ENCODE data around the gene HEXD. TPM values are rescaled to one million over a fixed set of nuclear protein-coding genes. Genes with fewer than 3 reads are reported as not detected.

The HEXD gene
- total and polyA plus RNA-seq, 10 of the 15 experiments (the other 5 are each of a cell fraction or from before 2014, with no cell fraction given): 1.6 to 24.2 (median 7.0) TPM

DNA sequence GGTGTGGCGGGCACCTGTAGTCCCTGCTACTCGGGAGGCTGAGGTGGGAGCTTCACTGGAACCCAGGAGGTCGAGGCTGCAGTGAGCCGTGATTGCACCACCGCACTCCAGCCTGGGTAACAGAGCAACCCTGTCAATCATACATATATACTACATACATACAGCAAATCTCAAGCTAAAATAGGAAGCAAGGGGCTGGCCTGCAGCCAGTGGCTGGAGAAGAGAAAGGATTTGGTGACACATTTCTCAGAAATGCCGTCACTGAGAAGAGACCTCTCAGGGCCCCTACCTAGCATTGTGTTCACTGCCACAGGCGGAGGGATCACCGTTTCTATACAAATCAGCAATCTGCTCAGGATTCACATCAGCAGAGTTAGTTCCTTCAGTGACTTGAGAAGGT, 57.3 kb downstream of the HEXD start:
- intact Hi-C loops (cut with micrococcal nuclease; ENCODE audit: unreplicated experiment): no loop called here
- in situ Hi-C loops (cut with MboI): no loop called here
- SMC1A ChIA-PET (ENCODE audit: uncharacterized antibody, unreplicated experiment): no interaction called here

More for the DNA sequence above, 57.3 kb downstream of the HEXD start:
- 0 out of 2 replicates have a peak, but pooled peaks cover 2% of the 10 kb centered on the region for H4K20me1 ChIP-seq (ENCODE audit: control insufficient read depth, insufficient read depth)
- H2AFZ ChIP-seq (ENCODE audit: control insufficient read depth, low read depth, low read length): no peak overlapping the region
- BruUV-seq (replicated peaks): no TSS peak
- ATAC-seq (no peak), DNase-seq (ENCODE audit: low read depth, low spot score) (no peak), FAIRE-seq (no peak)
- H3K27me3 ChIP-seq (replicated peaks in 1 of 2; ENCODE audit: control insufficient read depth in 2 of 2, insufficient read depth in 2 of 2, low read length in 1 of 2): no peaks in the 10 kb centered on the region
- H3K9ac ChIP-seq (ENCODE audit: control insufficient read depth, insufficient read depth, low read length): no peak overlapping the region
- H3K4me3 ChIP-seq: no peak overlapping the region
- peaks cover 22 to 25% of the 10 kb centered on the region in 2 experiments; a peak in 3 of 4 replicates for H3K36me3 ChIP-seq (ENCODE audit: control insufficient read depth in 2 of 2, insufficient read depth in 2 of 2, low read length in 1 of 2)
- no peak overlapping the region for H3K27ac ChIP-seq (ENCODE audit: control insufficient read depth, insufficient read depth)
- WGBS (ENCODE audit: insufficient coverage, insufficient replicate concordance, low lambda C conversion rate, missing lambda C conversion rate): 91% methylated on average over 7 of the region's 8 CpGs
- no peaks in the 10 kb centered on the region for H3K9me3 ChIP-seq (replicated peaks; ENCODE audit: control insufficient read depth, insufficient read depth, low read length)
- no peaks in the 10 kb centered on the region; the same call in 1 of the 2 replicates for H3K79me2 ChIP-seq (ENCODE audit: control insufficient read depth, insufficient read depth, low read length)
- no peak overlapping the region for H3K4me2 ChIP-seq (ENCODE audit: control insufficient read depth, insufficient read depth)
- no peaks in the 10 kb centered on the region for H3K4me1 ChIP-seq (ENCODE audit: control insufficient read depth, insufficient read depth, low read length)
- TF ChIP-seq MYC (IDR thresholded peaks at IDR 0.05; ENCODE audit: insufficient read depth, insufficient read length, insufficient replicate concordance, low read length, severe bottlenecking) (no peak), ZNF622 (IDR thresholded peaks at IDR 0.05) (no peak), ZNF24 (IDR thresholded peaks at IDR 0.05) (no peak), TCF12 (IDR thresholded peaks at IDR 0.05; ENCODE audit: low read depth, low read length) (no peak), HDAC6 (IDR thresholded peaks at IDR 0.05; ENCODE audit: unreplicated experiment) (no peak), EGR1 (IDR thresholded peaks at IDR 0.05; ENCODE audit: borderline replicate concordance in 1 of 2, low read depth in 2 of 2, low read length in 2 of 2) (no peak), SP1 (IDR thresholded peaks at IDR 0.05; ENCODE audit: low read depth, low read length) (no peak), RAD51 (IDR thresholded peaks at IDR 0.05) (no peak), IRF4 (IDR thresholded peaks at IDR 0.05; ENCODE audit: low read depth, low read length) (no peak), POLR2AphosphoS5 (IDR thresholded peaks at IDR 0.05; ENCODE audit: low read length) (no peak), ZNF207 (IDR thresholded peaks at IDR 0.05; ENCODE audit: borderline replicate concordance) (no peak), SMARCA5 (IDR thresholded peaks at IDR 0.05) (no peak), ZNF274 (IDR thresholded peaks at IDR 0.05; ENCODE audit: insufficient read depth, insufficient read length) (no peak)
- TF ChIP-seq, protein P1, sequence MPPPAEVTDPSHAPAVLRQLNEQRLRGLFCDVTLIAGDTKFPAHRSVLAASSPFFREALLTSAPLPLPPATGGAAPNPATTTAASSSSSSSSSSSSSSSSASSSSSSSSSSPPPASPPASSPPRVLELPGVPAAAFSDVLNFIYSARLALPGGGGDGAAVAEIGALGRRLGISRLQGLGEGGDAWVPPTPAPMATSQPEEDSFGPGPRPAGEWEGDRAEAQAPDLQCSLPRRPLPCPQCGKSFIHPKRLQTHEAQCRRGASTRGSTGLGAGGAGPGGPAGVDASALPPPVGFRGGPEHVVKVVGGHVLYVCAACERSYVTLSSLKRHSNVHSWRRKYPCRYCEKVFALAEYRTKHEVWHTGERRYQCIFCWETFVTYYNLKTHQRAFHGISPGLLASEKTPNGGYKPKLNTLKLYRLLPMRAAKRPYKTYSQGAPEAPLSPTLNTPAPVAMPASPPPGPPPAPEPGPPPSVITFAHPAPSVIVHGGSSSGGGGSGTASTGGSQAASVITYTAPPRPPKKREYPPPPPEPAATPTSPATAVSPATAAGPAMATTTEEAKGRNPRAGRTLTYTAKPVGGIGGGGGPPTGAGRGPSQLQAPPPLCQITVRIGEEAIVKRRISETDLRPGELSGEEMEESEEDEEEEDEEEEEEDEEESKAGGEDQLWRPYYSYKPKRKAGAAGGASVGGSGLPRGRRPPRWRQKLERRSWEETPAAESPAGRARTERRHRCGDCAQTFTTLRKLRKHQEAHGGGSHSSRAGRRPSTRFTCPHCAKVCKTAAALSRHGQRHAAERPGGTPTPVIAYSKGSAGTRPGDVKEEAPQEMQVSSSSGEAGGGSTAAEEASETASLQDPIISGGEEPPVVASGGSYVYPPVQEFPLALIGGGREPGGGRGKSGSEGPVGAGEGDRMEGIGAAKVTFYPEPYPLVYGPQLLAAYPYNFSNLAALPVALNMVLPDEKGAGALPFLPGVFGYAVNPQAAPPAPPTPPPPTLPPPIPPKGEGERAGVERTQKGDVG (CRISPR knock-in tag; IDR thresholded peaks at IDR 0.05): no peak
- TF ChIP-seq, protein P2, sequence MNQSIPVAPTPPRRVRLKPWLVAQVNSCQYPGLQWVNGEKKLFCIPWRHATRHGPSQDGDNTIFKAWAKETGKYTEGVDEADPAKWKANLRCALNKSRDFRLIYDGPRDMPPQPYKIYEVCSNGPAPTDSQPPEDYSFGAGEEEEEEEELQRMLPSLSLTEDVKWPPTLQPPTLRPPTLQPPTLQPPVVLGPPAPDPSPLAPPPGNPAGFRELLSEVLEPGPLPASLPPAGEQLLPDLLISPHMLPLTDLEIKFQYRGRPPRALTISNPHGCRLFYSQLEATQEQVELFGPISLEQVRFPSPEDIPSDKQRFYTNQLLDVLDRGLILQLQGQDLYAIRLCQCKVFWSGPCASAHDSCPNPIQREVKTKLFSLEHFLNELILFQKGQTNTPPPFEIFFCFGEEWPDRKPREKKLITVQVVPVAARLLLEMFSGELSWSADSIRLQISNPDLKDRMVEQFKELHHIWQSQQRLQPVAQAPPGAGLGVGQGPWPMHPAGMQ (IDR thresholded peaks at IDR 0.05; ENCODE audit: borderline replicate concordance): no peak
- TF ChIP-seq, protein P3, sequence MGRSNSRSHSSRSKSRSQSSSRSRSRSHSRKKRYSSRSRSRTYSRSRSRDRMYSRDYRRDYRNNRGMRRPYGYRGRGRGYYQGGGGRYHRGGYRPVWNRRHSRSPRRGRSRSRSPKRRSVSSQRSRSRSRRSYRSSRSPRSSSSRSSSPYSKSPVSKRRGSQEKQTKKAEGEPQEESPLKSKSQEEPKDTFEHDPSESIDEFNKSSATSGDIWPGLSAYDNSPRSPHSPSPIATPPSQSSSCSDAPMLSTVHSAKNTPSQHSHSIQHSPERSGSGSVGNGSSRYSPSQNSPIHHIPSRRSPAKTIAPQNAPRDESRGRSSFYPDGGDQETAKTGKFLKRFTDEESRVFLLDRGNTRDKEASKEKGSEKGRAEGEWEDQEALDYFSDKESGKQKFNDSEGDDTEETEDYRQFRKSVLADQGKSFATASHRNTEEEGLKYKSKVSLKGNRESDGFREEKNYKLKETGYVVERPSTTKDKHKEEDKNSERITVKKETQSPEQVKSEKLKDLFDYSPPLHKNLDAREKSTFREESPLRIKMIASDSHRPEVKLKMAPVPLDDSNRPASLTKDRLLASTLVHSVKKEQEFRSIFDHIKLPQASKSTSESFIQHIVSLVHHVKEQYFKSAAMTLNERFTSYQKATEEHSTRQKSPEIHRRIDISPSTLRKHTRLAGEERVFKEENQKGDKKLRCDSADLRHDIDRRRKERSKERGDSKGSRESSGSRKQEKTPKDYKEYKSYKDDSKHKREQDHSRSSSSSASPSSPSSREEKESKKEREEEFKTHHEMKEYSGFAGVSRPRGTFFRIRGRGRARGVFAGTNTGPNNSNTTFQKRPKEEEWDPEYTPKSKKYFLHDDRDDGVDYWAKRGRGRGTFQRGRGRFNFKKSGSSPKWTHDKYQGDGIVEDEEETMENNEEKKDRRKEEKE (IDR thresholded peaks at IDR 0.05): no peak
- CTCF ChIA-PET: no interaction called here
- POLR2A ChIA-PET: no interaction called here
- RAD21 ChIA-PET (ENCODE audit: unreplicated experiment): no interaction called here

All from GM12878 (cell line).